HepG2 (cell line): ENCODE results near the gene GPBP1. TPM values are rescaled to one million over a fixed set of nuclear protein-coding genes. Genes with fewer than 3 reads are reported as not detected.

Experiments used
- ATAC-seq: fragments of 200-7000 bp; cut with Tn5 transposase; 3 replicates; pipeline ENCODE4 v1.9.1; 2020; ENCODE audit warnings: mild to moderate bottlenecking, moderate library complexity
- BruUV-seq: library from RNA; stranded (reverse); fragments of 400-500 nt; replicated peaks from 2 replicates; lab custom pipeline; 2021; lab: Mats Ljungman, UMichigan
- CTCF ChIA-PET: fragments of 300-600 bp; formaldehyde crosslinking; extraction: SDS; loops from one replicate; lab custom pipeline; 2021; ENCODE audit warnings: low total read pairs, inconsistent platforms, low intra/inter-chr PET ratio; lab: Yijun Ruan, JAX
- POLR2A ChIA-PET: fragments of 350-600 bp; sonication (Branson Sonifier 250); formaldehyde crosslinking; loops from one replicate; lab custom pipeline; 2020; ENCODE audit warnings: antibody characterized with exemption, inconsistent platforms; lab: Yijun Ruan, JAX
- DNase-seq: peaks from one replicate; pipeline ENCODE4 v3.0.0-alpha.2; 2015; ENCODE audit warnings: low spot score
- FAIRE-seq: peaks from 3 replicates; lab custom pipeline; 2011; peaks lifted over from hg19 to GRCh38; lab: Jason Lieb, UNC
- H2AFZ ChIP-seq: one replicate; pipeline ENCODE4 v1.6.1; 2011; ENCODE audit warnings: low read length, inconsistent platforms
- H3K27ac ChIP-seq: fragments of 300-600 bp; 3 replicates; pipeline ENCODE4 v1.8.0; 2011; ENCODE audit warnings: mixed run types, mild to moderate bottlenecking, mixed read lengths, low read length, inconsistent platforms; ENCODE audit not compliant: insufficient read depth; ENCODE audit errors: extremely low read length
- H3K27me3 ChIP-seq, 2 experiments: fragments of 200-600 bp in 1 of 2; 2 replicates in 1 of 2; 3 replicates in 1 of 2; pipeline versions ENCODE4 v1.6.0 to v1.8.0; 2011; ENCODE audit warnings: low read length in 2 of 2, mild to moderate bottlenecking in 2 of 2, moderate library complexity in 2 of 2, inconsistent platforms in 1 of 2; ENCODE audit not compliant: insufficient read depth in 2 of 2, control insufficient read depth in 1 of 2
- H3K36me3 ChIP-seq, 2 experiments: fragments of 200-600 bp in 1 of 2; replicated peaks in 1 of 2; 2 replicates in 1 of 2; 3 replicates in 1 of 2; pipeline versions ENCODE4 v1.5.1 to v1.8.0; 2011; ENCODE audit warnings: low read length in 2 of 2, inconsistent platforms in 1 of 2; ENCODE audit not compliant: insufficient read depth in 2 of 2, control insufficient read depth in 1 of 2
- H3K4me1 ChIP-seq: 2 replicates; pipeline ENCODE4 v1.5.1; 2012; ENCODE audit warnings: low read length, inconsistent platforms; ENCODE audit not compliant: insufficient read depth
- H3K4me2 ChIP-seq: 2 replicates; pipeline ENCODE4 v1.6.0; 2011; ENCODE audit warnings: low read depth, low read length, inconsistent platforms
- H3K4me3 ChIP-seq, 3 experiments: fragments of 200-600 bp in 1 of 3; sonication (generic), shearing (Covaris generic) in 1 of 3; replicated peaks in 1 of 3; 2 replicates each; pipeline ENCODE4 v1.5.1; 2011 to 2016; ENCODE audit warnings: low read length in 3 of 3, inconsistent platforms in 2 of 3, low read depth in 2 of 3, mild to moderate bottlenecking in 2 of 3, control low read depth in 1 of 3, mixed read lengths in 1 of 3; ENCODE audit not compliant: insufficient read depth in 1 of 3
- H3K79me2 ChIP-seq: one replicate; pipeline ENCODE4 v1.6.1; 2011; ENCODE audit warnings: low read length, inconsistent platforms; ENCODE audit not compliant: insufficient read depth
- H3K9ac ChIP-seq: 2 replicates; pipeline ENCODE4 v1.6.0; 2011; ENCODE audit warnings: mild to moderate bottlenecking, low read depth, low read length, inconsistent platforms; ENCODE audit not compliant: insufficient read depth
- H3K9me3 ChIP-seq: 2 replicates; pipeline ENCODE4 v1.5.1; 2012; ENCODE audit warnings: mild to moderate bottlenecking, low read length
- H4K20me1 ChIP-seq: 2 replicates; pipeline ENCODE4 v1.6.0; 2011; ENCODE audit warnings: inconsistent platforms, mild to moderate bottlenecking, low read length, moderate library complexity; ENCODE audit not compliant: insufficient read depth
- CEBPG ChIP-seq: IDR thresholded peaks from 2 replicates; pipeline ENCODE4 v1.6.1; 2016
- FOXP1 ChIP-seq, 2 experiments: fragments of 450-650 bp in 1 of 2; IDR thresholded peaks; 2 replicates each; pipeline ENCODE4 v1.6.1; 2017 to 2018; ENCODE audit warnings: antibody characterized with exemption in 1 of 2
- KDM6A ChIP-seq: IDR thresholded peaks from 2 replicates; pipeline ENCODE4 v1.6.1; 2016; ENCODE audit warnings: low read depth
- PAX8 ChIP-seq: sonication (generic); formaldehyde crosslinking; IDR thresholded peaks from 2 replicates; pipeline ENCODE4 v1.8.0; 2022; ENCODE audit warnings: mild to moderate bottlenecking, missing genetic modification reagents, borderline replicate concordance
- PRDM15 ChIP-seq: sonication (generic); formaldehyde crosslinking; IDR thresholded peaks from 2 replicates; pipeline ENCODE4 v1.4.0; 2020; ENCODE audit warnings: missing genetic modification reagents
- SMAD9 ChIP-seq: sonication (generic); formaldehyde crosslinking; IDR thresholded peaks from 2 replicates; pipeline ENCODE4 v1.5.1; 2020; ENCODE audit warnings: mild to moderate bottlenecking, missing genetic modification reagents
- SMC3 ChIP-seq: IDR thresholded peaks from 2 replicates; pipeline ENCODE4 v1.6.1; 2011; ENCODE audit warnings: low read length, improper control_type of control experiment
- SP4 ChIP-seq: sonication (generic); formaldehyde crosslinking; IDR thresholded peaks from 2 replicates; pipeline ENCODE4 v1.8.1; 2023; ENCODE audit warnings: mild to moderate bottlenecking, missing genetic modification reagents
- ZBED4 ChIP-seq: sonication (generic); formaldehyde crosslinking; IDR thresholded peaks from 2 replicates; pipeline ENCODE4 v1.4.0; 2020; ENCODE audit warnings: missing genetic modification reagents, borderline replicate concordance
- ZBTB49 ChIP-seq: sonication (generic); formaldehyde crosslinking; IDR thresholded peaks from 2 replicates; pipeline ENCODE4 v1.4.0; 2020; ENCODE audit warnings: missing genetic modification reagents, borderline replicate concordance
- ZNF30 ChIP-seq: sonication (generic); formaldehyde crosslinking; IDR thresholded peaks from 2 replicates; pipeline ENCODE4 v1.5.0; 2020; ENCODE audit warnings: mild to moderate bottlenecking, missing genetic modification reagents
- ZNF317 ChIP-seq: sonication (generic); formaldehyde crosslinking; IDR thresholded peaks from 2 replicates; pipeline ENCODE4 v1.5.0; 2020; ENCODE audit warnings: mild to moderate bottlenecking, missing genetic modification reagents
- ZNF547 ChIP-seq: sonication (generic); formaldehyde crosslinking; IDR thresholded peaks from 2 replicates; pipeline ENCODE4 v1.5.1; 2020; ENCODE audit warnings: mild to moderate bottlenecking, missing genetic modification reagents
- ZNF770 ChIP-seq: sonication (generic); formaldehyde crosslinking; IDR thresholded peaks from 2 replicates; pipeline ENCODE4 v1.5.0; 2020; ENCODE audit warnings: mild to moderate bottlenecking, missing genetic modification reagents
- WGBS: methylation state at CpG from one replicate; pipeline ENCODE4 v1.1.6; 2017; ENCODE audit warnings: low lambda C conversion rate; 5-methylcytosine and 5-hydroxymethylcytosine counted together
- in situ Hi-C: cut with HindIII; loops from 2 replicates; pipeline ENCODE4 v1.10.0; 2017; ENCODE audit warnings: low pct_unique_long_range_greater_than_20kb; ENCODE audit not compliant: extremely low pct_ligation_motif_present
- intact Hi-C: fragments of 100-400 bp; cut with micrococcal nuclease; formaldehyde crosslinking; loops from one replicate; pipeline ENCODE4 v1.10.0; 2022; ENCODE audit not compliant: unreplicated experiment
- polyA plus RNA-seq, 8 experiments: library from polyadenylated mRNA; depleted of rRNA in 3 of 8; stranded (reverse) in 7 of 8; unstranded in 1 of 8; fragments of >200 nt; fragmentation: Illumina TruSeq in 4 of 8; extraction: Trizol in 4 of 8; gene quantifications; 2 replicates each; pipeline versions ENCODE4 v1.2.1 to v1.2.3, GENCODE V29; 2011 to 2016; ENCODE audit warnings: low read depth in 4 of 8, missing spikeins in 1 of 8, mixed read lengths in 1 of 8; ENCODE audit not compliant: insufficient read depth in 1 of 8
- total RNA-seq, 5 experiments: library from RNA; depleted of rRNA; stranded (reverse); fragments of >200 nt; fragmentation: Illumina TruSeq; extraction: Trizol; gene quantifications; 2 replicates each; pipeline ENCODE4 v1.2.3, GENCODE V29; 2016; ENCODE audit warnings: low read depth in 1 of 5

Gene GPBP1
- total and polyA plus RNA-seq, 2 of the 13 experiments (the other 11 are each of a cell fraction or from before 2014, with no cell fraction given) = 27.1 to 72.2 TPM

GRCh38 chr5:57202811-57203210, 29.0 kb downstream of the GPBP1 start:
- POLR2A ChIA-PET = interaction anchor here (2.2 kb wide), 1 partner anchor 29 kb away, joined by 6 read pairs; the partner anchor contains the start of gene GPBP1
- FAIRE-seq (no peak), DNase-seq (no peak), ATAC-seq (no peak)
- Histone ChIP-seq H4K20me1 (peaks cover 65% of the 10 kb centered on the region), H3K4me2 (no peak overlapping the region), H3K9ac (no peak overlapping the region), H3K9me3 (no peaks in the 10 kb centered on the region), H3K27me3 (no peaks in the 10 kb centered on the region), H3K36me3 (peaks cover 0 to 14% of the 10 kb centered on the region in 2 experiments; a peak in 3 of 5 replicates), H3K4me1 (peaks cover 33% of the 10 kb centered on the region; the same call in 1 of the 2 replicates), H3K27ac (no peak overlapping the region), H3K79me2 (peaks cover 99% of the 10 kb centered on the region), H2AFZ (no peak overlapping the region), H3K4me3 (no peak overlapping the region)
- no TSS peak for BruUV-seq
- CTCF ChIA-PET = no interaction called here
- intact Hi-C loops (no loop called here), in situ Hi-C loops (no loop called here)
- 79% methylated on average over 1 of the region's 1 CpG for WGBS
- TF ChIP-seq FOXP1 (IDR thresholded peaks at IDR 0.05) (no peak), FOXP1 (CRISPR knock-in tag; IDR thresholded peaks at IDR 0.05) (no peak), PRDM15 (CRISPR knock-in tag) (no peak), ZBED4 (CRISPR knock-in tag) (no peak), SP4 (CRISPR knock-in tag) (no peak), ZNF30 (no peak), ZNF770 (CRISPR knock-in tag) (no peak), ZNF547 (no peak), ZNF317 (CRISPR knock-in tag) (no peak), ZBTB49 (CRISPR knock-in tag) (no peak), SMC3 (no peak), SMAD9 (no peak), KDM6A (CRISPR knock-in tag) (no peak), PAX8 (CRISPR knock-in tag) (no peak), CEBPG (CRISPR knock-in tag) (no peak)
